ENCODE data around the gene EFNA5. TPM values are rescaled to one million over a fixed set of nuclear protein-coding genes. Genes with fewer than 3 reads are reported as not detected.

The EFNA5 gene
- polyA plus RNA-seq, 1 donor from 2014 or later: 4.2 TPM

DNA sequence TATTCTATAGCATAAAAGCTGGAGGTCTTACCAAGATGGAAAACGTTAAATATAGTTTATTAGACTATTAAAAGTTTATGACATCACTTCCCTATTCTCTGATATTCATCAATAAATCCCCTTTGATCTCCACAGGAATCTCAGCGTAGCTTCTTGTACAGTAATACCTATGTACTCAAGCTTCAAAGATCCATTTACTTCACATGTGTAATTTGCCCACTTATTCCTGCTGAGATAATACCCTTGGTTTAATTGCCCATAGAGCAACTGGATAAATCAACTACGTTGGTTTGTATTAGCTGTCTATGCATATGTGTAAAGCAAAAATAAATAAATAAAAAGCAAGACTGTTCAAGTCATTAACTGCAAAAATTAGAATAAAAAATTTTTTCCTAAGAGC, 219.7 kb downstream of the EFNA5 start:
- Histone ChIP-seq H3K27me3 (ENCODE audit: insufficient read depth, low read depth, low read length) (no peaks in the 10 kb centered on the region), H3K9ac (ENCODE audit: low read length) (no peak overlapping the region), H3K4me2 (ENCODE audit: low read length) (no peak overlapping the region), H3K9me3 (ENCODE audit: low read length) (no peaks in the 10 kb centered on the region), H3K4me3 (ENCODE audit: low read length) (no peak overlapping the region), H3K9me2 (ENCODE audit: insufficient read depth, low read length) (no peaks in the 10 kb centered on the region), H4K20me1 (ENCODE audit: insufficient read depth) (no peaks in the 10 kb centered on the region), H3K36me3 (ENCODE audit: insufficient read depth, low read length) (no peaks in the 10 kb centered on the region), H3F3A (ENCODE audit: insufficient read depth, low read length, poor library complexity, severe bottlenecking) (no peaks in the 10 kb centered on the region), H3K79me2 (replicated peaks; ENCODE audit: insufficient read depth, low read length) (peaks cover 5% of the 10 kb centered on the region), H3K27ac (ENCODE audit: low read length) (no peak overlapping the region), H2AFZ (ENCODE audit: low read depth, low read length) (no peak overlapping the region)
- TF ChIP-seq MXI1 (conservative IDR thresholded peaks at IDR 0.05; ENCODE audit: poor library complexity, severe bottlenecking) (no peak), SMC3 (conservative IDR thresholded peaks at IDR 0.05; ENCODE audit: poor library complexity) (no peak), POLR2AphosphoS5 (IDR thresholded peaks at IDR 0.05) (no peak), EP300 (conservative IDR thresholded peaks at IDR 0.05; ENCODE audit: poor library complexity, severe bottlenecking) (no peak), EZH2 (IDR thresholded peaks at IDR 0.05; ENCODE audit: borderline replicate concordance, insufficient read depth, low read length, poor library complexity, severe bottlenecking) (no peak), TAF1 (IDR thresholded peaks at IDR 0.05; ENCODE audit: low read depth) (no peak), RAD21 (conservative IDR thresholded peaks at IDR 0.05) (no peak)
- TF ChIP-seq, protein P1, sequence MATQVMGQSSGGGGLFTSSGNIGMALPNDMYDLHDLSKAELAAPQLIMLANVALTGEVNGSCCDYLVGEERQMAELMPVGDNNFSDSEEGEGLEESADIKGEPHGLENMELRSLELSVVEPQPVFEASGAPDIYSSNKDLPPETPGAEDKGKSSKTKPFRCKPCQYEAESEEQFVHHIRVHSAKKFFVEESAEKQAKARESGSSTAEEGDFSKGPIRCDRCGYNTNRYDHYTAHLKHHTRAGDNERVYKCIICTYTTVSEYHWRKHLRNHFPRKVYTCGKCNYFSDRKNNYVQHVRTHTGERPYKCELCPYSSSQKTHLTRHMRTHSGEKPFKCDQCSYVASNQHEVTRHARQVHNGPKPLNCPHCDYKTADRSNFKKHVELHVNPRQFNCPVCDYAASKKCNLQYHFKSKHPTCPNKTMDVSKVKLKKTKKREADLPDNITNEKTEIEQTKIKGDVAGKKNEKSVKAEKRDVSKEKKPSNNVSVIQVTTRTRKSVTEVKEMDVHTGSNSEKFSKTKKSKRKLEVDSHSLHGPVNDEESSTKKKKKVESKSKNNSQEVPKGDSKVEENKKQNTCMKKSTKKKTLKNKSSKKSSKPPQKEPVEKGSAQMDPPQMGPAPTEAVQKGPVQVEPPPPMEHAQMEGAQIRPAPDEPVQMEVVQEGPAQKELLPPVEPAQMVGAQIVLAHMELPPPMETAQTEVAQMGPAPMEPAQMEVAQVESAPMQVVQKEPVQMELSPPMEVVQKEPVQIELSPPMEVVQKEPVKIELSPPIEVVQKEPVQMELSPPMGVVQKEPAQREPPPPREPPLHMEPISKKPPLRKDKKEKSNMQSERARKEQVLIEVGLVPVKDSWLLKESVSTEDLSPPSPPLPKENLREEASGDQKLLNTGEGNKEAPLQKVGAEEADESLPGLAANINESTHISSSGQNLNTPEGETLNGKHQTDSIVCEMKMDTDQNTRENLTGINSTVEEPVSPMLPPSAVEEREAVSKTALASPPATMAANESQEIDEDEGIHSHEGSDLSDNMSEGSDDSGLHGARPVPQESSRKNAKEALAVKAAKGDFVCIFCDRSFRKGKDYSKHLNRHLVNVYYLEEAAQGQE (IDR thresholded peaks at IDR 0.05; ENCODE audit: borderline replicate concordance): no peak
- TF ChIP-seq, protein P2, sequence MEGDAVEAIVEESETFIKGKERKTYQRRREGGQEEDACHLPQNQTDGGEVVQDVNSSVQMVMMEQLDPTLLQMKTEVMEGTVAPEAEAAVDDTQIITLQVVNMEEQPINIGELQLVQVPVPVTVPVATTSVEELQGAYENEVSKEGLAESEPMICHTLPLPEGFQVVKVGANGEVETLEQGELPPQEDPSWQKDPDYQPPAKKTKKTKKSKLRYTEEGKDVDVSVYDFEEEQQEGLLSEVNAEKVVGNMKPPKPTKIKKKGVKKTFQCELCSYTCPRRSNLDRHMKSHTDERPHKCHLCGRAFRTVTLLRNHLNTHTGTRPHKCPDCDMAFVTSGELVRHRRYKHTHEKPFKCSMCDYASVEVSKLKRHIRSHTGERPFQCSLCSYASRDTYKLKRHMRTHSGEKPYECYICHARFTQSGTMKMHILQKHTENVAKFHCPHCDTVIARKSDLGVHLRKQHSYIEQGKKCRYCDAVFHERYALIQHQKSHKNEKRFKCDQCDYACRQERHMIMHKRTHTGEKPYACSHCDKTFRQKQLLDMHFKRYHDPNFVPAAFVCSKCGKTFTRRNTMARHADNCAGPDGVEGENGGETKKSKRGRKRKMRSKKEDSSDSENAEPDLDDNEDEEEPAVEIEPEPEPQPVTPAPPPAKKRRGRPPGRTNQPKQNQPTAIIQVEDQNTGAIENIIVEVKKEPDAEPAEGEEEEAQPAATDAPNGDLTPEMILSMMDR (IDR thresholded peaks at IDR 0.05; ENCODE audit: poor library complexity, severe bottlenecking): no peak

DNA sequence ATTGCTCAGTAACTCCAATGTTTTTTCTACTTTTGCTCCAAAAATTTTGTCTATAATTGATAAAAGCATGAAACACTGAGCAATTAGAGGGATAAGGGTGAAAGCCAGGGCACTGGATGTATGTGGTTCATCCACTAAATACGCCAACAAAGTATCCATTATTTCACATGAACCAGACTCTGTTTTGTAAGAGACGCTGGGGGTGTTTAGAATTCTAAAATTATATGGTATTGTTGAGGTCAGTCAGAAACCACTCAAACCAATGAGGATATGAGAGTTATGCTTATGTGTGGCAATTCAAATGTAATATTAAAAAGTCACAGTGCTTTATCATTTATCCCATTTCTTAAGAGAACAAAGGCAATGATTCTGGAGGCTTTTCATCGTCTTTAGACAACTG, 220.2 kb downstream of the EFNA5 start:
- Histone ChIP-seq H3K27me3 (ENCODE audit: insufficient read depth, low read depth, low read length) (no peaks in the 10 kb centered on the region), H3K9me3 (ENCODE audit: low read length) (no peaks in the 10 kb centered on the region), H3K27ac (ENCODE audit: low read length) (no peak overlapping the region), H2AFZ (ENCODE audit: low read depth, low read length) (no peak overlapping the region), H3K9me2 (ENCODE audit: insufficient read depth, low read length) (no peaks in the 10 kb centered on the region), H3K9ac (ENCODE audit: low read length) (no peak overlapping the region), H3K4me3 (ENCODE audit: low read length) (no peak overlapping the region), H3F3A (ENCODE audit: insufficient read depth, low read length, poor library complexity, severe bottlenecking) (no peaks in the 10 kb centered on the region), H3K4me2 (ENCODE audit: low read length) (no peak overlapping the region), H4K20me1 (ENCODE audit: insufficient read depth) (no peaks in the 10 kb centered on the region), H3K36me3 (ENCODE audit: insufficient read depth, low read length) (no peaks in the 10 kb centered on the region), H3K79me2 (replicated peaks; ENCODE audit: insufficient read depth, low read length) (peaks cover 5% of the 10 kb centered on the region)
- no peak for TF ChIP-seq SMC3 (conservative IDR thresholded peaks at IDR 0.05; ENCODE audit: poor library complexity)
- TF ChIP-seq RAD21 (conservative IDR thresholded peaks at IDR 0.05): no peak
- TF ChIP-seq, protein P1 (IDR thresholded peaks at IDR 0.05; ENCODE audit: borderline replicate concordance): no peak
- no peak for TF ChIP-seq EZH2 (IDR thresholded peaks at IDR 0.05; ENCODE audit: borderline replicate concordance, insufficient read depth, low read length, poor library complexity, severe bottlenecking)
- TF ChIP-seq, protein P2 (IDR thresholded peaks at IDR 0.05; ENCODE audit: poor library complexity, severe bottlenecking): no peak
- TF ChIP-seq POLR2AphosphoS5 (IDR thresholded peaks at IDR 0.05): no peak
- no peak for TF ChIP-seq TAF1 (IDR thresholded peaks at IDR 0.05; ENCODE audit: low read depth)
- no peak for TF ChIP-seq MXI1 (conservative IDR thresholded peaks at IDR 0.05; ENCODE audit: poor library complexity, severe bottlenecking)
- TF ChIP-seq EP300 (conservative IDR thresholded peaks at IDR 0.05; ENCODE audit: poor library complexity, severe bottlenecking): no peak

Measured in neural cell (in vitro differentiated cells).